SJSA1 (cell line): ENCODE data around the gene TUBA1A. TPM values are rescaled to one million over a fixed set of nuclear protein-coding genes. Genes with fewer than 3 reads are reported as not detected.
"Not testable (repeated sequence)": the region's sequence is repeated elsewhere in the genome, so short reads cannot be mapped to it uniquely, and the experiment has no call there.

ENCODE experiments used
- DNase-seq, 2 experiments: peaks; one replicate each; pipeline ENCODE4 v3.0.0-alpha.2; 2015 to 2020; ENCODE audit warnings: low spot score in 2 of 2, low read depth in 1 of 2
- H3K27ac ChIP-seq: fragments of 250-450 bp; sonication (Bioruptor Pico); 2 replicates; pipeline ENCODE4 v1.5.1; 2020; ENCODE audit warnings: mild to moderate bottlenecking, moderate library complexity
- H3K27me3 ChIP-seq: fragments of 250-450 bp; sonication (Bioruptor Pico); replicated peaks from 2 replicates; pipeline ENCODE4 v1.5.1; 2020; ENCODE audit warnings: mild to moderate bottlenecking, moderate library complexity
- H3K36me3 ChIP-seq: fragments of 250-450 bp; sonication (Bioruptor Pico); 2 replicates; pipeline ENCODE4 v1.5.1; 2020; ENCODE audit warnings: mild to moderate bottlenecking
- H3K4me1 ChIP-seq: fragments of 250-450 bp; sonication (Bioruptor Pico); replicated peaks from 2 replicates; pipeline ENCODE4 v1.6.1; 2021; ENCODE audit warnings: mild to moderate bottlenecking
- H3K4me3 ChIP-seq: fragments of 250-450 bp; sonication (Bioruptor Pico); 2 replicates; pipeline ENCODE4 v1.5.1; 2020; ENCODE audit warnings: mild to moderate bottlenecking
- H3K9me3 ChIP-seq: fragments of 250-450 bp; sonication (Bioruptor Pico); replicated peaks from 2 replicates; pipeline ENCODE4 v1.5.1; 2020; ENCODE audit warnings: mild to moderate bottlenecking
- total RNA-seq: library from RNA; depleted of rRNA; stranded (reverse); fragments of >200 nt; shearing (Covaris generic); gene quantifications from 2 replicates; pipeline ENCODE4 v1.2.3, GENCODE V29; 2014; rRNA removed

Gene TUBA1A
- total RNA-seq, 1 experiment from 2014 or later = 444 TPM

GRCh38 chr12:49160399-49160798 is 28.5 kb downstream of the TUBA1A start:
- DNase-seq = no peak
- Histone ChIP-seq H3K4me1 (no peaks in the 10 kb centered on the region), H3K4me3 (no peak overlapping the region), H3K27ac (no peak overlapping the region), H3K27me3 (no peaks in the 10 kb centered on the region), H3K36me3 (no peaks in the 10 kb centered on the region), H3K9me3 (no peaks in the 10 kb centered on the region)

- Histone ChIP-seq H3K27me3 (no peaks in the 10 kb centered on the region), H3K4me3 (no peak overlapping the region), H3K27ac (no peak overlapping the region), H3K36me3 (no peaks in the 10 kb centered on the region), H3K4me1 (no peaks in the 10 kb centered on the region), H3K9me3 (no peaks in the 10 kb centered on the region; the same call in 1 of the 2 replicates)
- no peak for DNase-seq
Measured at GRCh38 chr12:49154221-49154620, 34.7 kb downstream of the TUBA1A start.

GRCh38 chr12:49147384-49147783 is 41.5 kb downstream of the TUBA1A start:
- Histone ChIP-seq H3K4me3 (no peak overlapping the region), H3K27ac (no peak overlapping the region), H3K4me1 (no peaks in the 10 kb centered on the region), H3K27me3 (no peaks in the 10 kb centered on the region), H3K9me3 (no peaks in the 10 kb centered on the region; the same call in 1 of the 2 replicates), H3K36me3 (no peaks in the 10 kb centered on the region)
- no peak for DNase-seq

- H3K27me3 ChIP-seq = no peaks in the 10 kb centered on the region
- no peak for DNase-seq
Measured at GRCh38 chr12:49146406-49146805, 42.5 kb downstream of the TUBA1A start.

GRCh38 chr12:49144384-49144783 is 44.5 kb downstream of the TUBA1A start:
- H3K27me3 ChIP-seq = no peaks in the 10 kb centered on the region
- no peaks in the 10 kb centered on the region for H3K36me3 ChIP-seq
- H3K4me3 ChIP-seq = no peak overlapping the region
- H3K4me1 ChIP-seq = no peaks in the 10 kb centered on the region
- DNase-seq = no peak
- H3K27ac ChIP-seq = no peak overlapping the region
- H3K9me3 ChIP-seq = no peaks in the 10 kb centered on the region

More at GRCh38 chr12:49146406-49146805, 42.5 kb downstream of the TUBA1A start:
- no peak overlapping the region for H3K4me3 ChIP-seq
- H3K36me3 ChIP-seq = no peaks in the 10 kb centered on the region
- no peaks in the 10 kb centered on the region; the same call in 1 of the 2 replicates for H3K9me3 ChIP-seq
- no peak overlapping the region for H3K27ac ChIP-seq
- H3K4me1 ChIP-seq = no peaks in the 10 kb centered on the region

GRCh38 chr12:49138999-49139398 is 49.9 kb downstream of the TUBA1A start:
- Histone ChIP-seq H3K4me1 (no peaks in the 10 kb centered on the region), H3K9me3 (no peaks in the 10 kb centered on the region), H3K27ac (no peak overlapping the region), H3K36me3 (no peaks in the 10 kb centered on the region), H3K27me3 (no peaks in the 10 kb centered on the region), H3K4me3 (no peak overlapping the region)
- DNase-seq = no peak

- H3K4me1 ChIP-seq = no peaks in the 10 kb centered on the region
- H3K36me3 ChIP-seq = no peaks in the 10 kb centered on the region
- H3K9me3 ChIP-seq = no peaks in the 10 kb centered on the region
- H3K27ac ChIP-seq = no peak overlapping the region
- H3K27me3 ChIP-seq = no peaks in the 10 kb centered on the region
- DNase-seq = no peak
- H3K4me3 ChIP-seq = no peak overlapping the region
Measured at GRCh38 chr12:49138587-49138986, 50.3 kb downstream of the TUBA1A start.

- H3K4me3 ChIP-seq = no peak overlapping the region
- H3K27ac ChIP-seq = no peak overlapping the region
- no peaks in the 10 kb centered on the region for H3K36me3 ChIP-seq
- H3K27me3 ChIP-seq = no peaks in the 10 kb centered on the region
- peaks cover 4% of the 10 kb centered on the region; the same call in 1 of the 2 replicates for H3K4me1 ChIP-seq
- H3K9me3 ChIP-seq = no peaks in the 10 kb centered on the region
- DNase-seq = no peak
Measured at GRCh38 chr12:49137476-49137875, 51.4 kb downstream of the TUBA1A start.

- not testable (repeated sequence) for H3K4me1 ChIP-seq, H3K36me3 ChIP-seq
Measured at GRCh38 chr12:49136997-49137396, 51.9 kb downstream of the TUBA1A start.

More at GRCh38 chr12:49136997-49137396, 51.9 kb downstream of the TUBA1A start:
- not testable (repeated sequence) for H3K9me3 ChIP-seq, H3K27me3 ChIP-seq, H3K4me3 ChIP-seq, DNase-seq, H3K27ac ChIP-seq

Other genes starting within 250 kb of the TUBA1A start
- 57.7 and 64.5 TPM in 2 replicates for gene ARF3, start 231.6 kb downstream of the TUBA1A start, total RNA-seq
- gene WNT10B, start 217.3 kb downstream of the TUBA1A start, total RNA-seq = 0.13 TPM in 1 of 2 replicates, not detected in the other
- not detected in 2 replicates for gene WNT1, start 210.8 kb downstream of the TUBA1A start, total RNA-seq
- 0.34 TPM in 1 of 2 replicates, not detected in the other for gene DDN, start 189.7 kb downstream of the TUBA1A start, total RNA-seq
- gene PRKAG1, start 170.3 kb downstream of the TUBA1A start, total RNA-seq = 36.4 and 47.3 TPM in 2 replicates
- gene KMT2D, start 128.3 kb downstream of the TUBA1A start, total RNA-seq = 19.9 and 22.6 TPM in 2 replicates
- gene RHEBL1, start 119.1 kb downstream of the TUBA1A start, total RNA-seq = 0.34 and 2.5 TPM in 2 replicates
- not detected in 2 replicates for gene DHH, start 94.3 kb downstream of the TUBA1A start, total RNA-seq
- gene LMBR1L, start 78.2 kb downstream of the TUBA1A start, total RNA-seq = 9.0 and 16.0 TPM in 2 replicates
- 4,389 and 5,186 TPM in 2 replicates for gene TUBA1B, start 57.7 kb downstream of the TUBA1A start, total RNA-seq
- 936 and 1,296 TPM in 2 replicates for gene TUBA1C, start 76.0 kb upstream of the TUBA1A start, total RNA-seq
- not detected in 2 replicates for gene PRPH, start 106.1 kb upstream of the TUBA1A start, total RNA-seq
- gene TROAP, start 134.2 kb upstream of the TUBA1A start, total RNA-seq = 50.1 and 50.8 TPM in 2 replicates
- 0.34 and 1.9 TPM in 2 replicates for gene C1QL4, start 148.1 kb upstream of the TUBA1A start, total RNA-seq
- gene DNAJC22, start 157.8 kb upstream of the TUBA1A start, total RNA-seq = 6.3 and 9.6 TPM in 2 replicates
- gene SPATS2, start 178.4 kb upstream of the TUBA1A start, total RNA-seq = 41.7 and 44.6 TPM in 2 replicates